Raji (cell line): ENCODE data around the gene RHCG.

Experiments
- POLR2A ChIP-seq: IDR thresholded peaks from 2 replicates; pipeline ENCODE4 v1.6.1; 2011; ENCODE audit warnings: low read depth, low read length, control low read depth; ENCODE audit not compliant: insufficient read depth

Gene RHCG

DNA sequence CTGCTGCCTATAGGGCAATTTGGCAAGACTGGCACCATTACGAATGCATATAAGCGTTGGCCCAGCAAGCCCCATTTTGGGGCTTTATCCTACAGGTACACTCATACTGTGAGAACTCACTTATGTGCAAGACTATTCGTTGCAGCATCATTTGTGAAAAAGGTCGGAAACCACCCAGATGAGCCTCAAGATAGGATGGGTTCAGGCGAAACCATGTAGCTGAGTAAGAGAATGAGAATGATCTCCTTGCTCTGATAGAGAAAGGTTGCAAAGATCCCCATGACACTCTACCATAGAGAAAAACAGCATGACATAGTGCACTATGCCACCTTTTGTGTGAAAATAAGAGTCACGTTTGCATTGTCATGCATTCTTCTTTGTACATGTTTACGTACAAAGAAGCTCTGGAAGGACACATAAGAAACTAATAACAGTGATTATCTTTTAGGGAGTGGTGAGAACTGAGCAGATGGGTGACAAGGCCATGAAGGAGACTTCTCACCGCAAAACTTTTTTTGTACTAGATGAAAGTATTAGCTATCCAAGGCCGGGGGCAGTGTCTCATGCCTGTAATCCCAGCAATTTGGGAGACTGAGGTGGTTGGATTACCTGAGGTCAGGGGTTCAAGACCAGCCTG lies 50.0 kb downstream of the RHCG start:
- TF ChIP-seq POLR2A, result no peak

DNA sequence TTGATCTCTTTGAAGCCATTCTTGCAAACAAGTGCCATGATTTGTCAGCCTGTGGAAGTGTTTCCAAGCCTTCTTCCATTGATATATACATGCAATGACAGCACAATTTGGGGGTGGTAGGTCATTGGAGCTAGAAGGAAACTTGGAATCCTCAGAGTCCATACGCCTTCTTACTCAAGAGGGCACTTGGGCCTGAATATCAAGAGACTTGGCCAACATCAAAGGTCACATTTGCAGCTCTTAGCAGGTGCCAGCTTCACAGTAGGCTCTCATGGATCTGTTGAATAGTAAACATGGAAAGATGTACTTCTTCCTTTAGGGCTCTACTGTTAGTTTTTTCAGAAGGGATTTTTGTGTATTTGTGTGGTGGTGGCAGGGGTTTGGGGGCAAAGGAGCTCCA lies 50.9 kb downstream of the RHCG start:
- no peak for TF ChIP-seq POLR2A

DNA sequence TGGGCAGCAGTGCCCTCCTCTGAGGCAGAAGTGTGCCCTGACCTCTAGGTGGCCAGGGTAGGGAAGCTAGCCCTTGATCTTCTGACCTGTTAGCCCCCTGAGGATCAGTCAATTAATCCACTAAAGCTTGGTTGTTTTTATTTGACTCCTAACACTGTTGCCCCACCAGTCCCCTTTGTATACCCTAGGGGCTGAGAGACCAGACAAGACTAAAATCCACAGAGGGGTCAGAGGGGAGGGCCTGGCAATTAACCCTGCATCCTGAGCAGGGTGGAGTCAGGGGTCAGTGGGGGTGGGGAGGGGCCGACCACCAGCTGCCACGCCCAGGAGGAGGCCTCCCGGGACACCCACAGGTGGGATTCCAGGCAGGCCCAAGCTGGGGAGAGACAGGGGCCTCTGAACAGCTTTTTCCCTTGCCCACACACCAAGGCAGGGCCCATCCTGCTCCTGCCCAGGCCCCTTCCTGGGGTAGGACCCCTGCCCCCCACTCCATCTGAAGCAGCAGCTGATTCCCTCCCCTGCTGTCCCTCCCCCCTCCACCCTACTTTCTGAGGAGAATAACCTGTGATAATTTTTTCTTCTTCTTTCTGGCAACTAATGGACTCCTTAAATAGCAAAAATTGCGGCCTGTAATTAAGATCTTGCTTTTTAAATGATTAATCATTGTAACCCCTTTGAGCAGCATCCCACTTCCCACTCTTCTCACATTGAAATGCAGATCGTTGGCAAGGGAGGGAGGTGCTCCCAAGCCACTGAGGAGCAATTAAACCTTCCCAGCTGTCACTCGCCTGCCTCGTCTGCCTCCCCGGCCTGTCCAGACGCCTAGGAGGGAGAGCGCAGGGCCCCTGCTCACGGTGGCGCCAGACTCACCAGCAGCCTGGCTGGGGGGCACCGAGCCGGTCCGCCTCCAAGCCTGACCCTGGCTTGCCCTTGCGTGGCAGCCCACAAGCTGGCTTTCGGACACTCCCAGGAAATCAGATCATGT lies 51.9 kb downstream of the RHCG start:
- TF ChIP-seq POLR2A, result no peak

DNA sequence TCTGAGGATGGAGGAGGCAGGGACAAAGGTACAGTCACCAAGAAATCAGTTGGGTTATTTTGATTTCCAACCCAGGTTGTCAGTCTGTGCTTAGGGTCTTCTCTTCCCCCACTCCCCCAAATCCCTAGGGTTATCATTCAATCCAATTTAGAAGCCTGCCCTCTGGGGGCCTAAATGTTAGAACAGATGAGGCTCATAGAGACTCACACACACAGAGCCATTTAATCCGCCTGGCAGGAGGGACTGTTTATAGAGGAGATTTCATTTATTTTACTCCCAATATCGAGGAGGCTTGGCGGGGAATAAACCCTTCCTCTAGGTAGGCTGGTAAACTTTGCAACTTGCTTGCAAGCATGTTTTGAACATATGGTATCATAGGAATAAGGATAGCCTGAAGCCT lies 52.8 kb downstream of the RHCG start:
- no peak for TF ChIP-seq POLR2A

DNA sequence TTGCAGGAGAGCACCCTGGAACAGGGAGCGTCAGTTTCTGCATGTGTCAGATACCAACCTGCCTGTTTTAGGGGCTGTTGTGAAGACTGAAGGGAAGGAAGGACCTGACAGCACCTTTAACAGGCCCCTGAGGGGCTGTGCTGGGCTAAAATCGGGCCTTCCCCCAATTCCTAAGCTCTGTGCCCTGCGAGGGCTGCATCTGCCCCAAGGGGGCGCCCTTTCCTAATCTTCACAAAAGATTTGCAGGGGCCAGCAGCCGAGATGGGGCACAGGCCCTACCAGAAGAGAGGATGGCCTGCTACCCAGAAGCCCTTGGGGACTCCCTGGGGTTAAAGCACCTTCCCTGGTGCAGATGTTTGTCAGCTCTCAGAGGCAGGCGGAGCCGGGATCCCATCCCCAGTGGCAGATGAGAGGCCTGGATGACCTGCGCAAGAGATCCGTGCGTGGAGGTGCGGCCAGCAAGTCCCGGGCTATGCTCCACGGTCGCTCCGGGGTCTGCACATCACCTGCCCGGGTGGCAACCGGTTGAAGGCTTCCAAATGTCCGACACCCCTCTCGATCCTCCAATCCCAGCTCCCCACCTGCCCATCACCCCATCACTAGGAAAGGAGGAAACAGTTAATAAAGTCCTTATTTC lies 53.6 kb downstream of the RHCG start:
- TF ChIP-seq POLR2A, result no peak

DNA sequence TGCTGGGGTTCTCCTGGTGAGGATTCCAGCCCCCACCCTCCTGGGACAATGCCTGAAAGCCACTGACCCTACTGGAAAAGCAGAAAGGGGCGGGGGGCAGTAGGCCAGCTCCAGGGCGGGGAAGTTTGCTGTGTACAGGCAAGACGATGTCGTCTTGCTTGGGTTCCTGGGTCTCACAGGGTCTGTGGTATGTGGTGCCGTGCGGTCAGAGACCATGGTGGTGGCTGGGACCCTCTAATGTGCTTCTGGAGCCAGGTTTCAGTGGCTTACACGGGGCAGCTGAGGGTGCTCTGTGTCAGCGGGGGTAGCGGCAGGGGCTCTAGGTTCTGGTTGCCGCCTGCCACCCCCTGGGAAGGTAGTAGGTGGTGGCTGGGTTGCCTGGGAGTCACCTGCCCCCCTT lies 54.2 kb downstream of the RHCG start:
- TF ChIP-seq POLR2A, result no peak

DNA sequence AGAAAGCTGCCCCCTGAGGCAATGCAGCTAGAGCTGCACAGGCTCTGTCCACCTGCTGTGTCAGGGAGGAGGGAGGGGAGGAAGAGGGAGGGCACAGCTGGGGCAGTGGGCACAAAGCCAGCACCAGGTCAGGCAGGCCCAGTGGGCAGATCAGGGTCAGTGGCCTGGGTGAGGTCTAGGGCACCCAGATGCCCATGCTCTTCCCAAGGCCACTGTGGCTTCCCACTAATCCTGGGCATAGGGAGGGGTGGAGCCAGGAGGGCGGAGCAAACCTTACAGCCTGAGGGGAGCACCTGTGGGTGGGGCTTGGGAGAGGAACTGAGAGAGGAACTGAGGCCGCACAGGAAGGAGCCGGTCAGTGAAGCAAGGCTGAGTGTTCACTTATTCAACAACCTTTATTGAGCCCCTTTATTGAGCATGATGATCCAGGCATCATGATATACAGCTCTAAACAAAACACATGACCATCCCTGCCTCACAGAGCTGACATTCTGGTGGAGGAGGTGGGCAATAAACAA lies 55.0 kb downstream of the RHCG start:
- TF ChIP-seq POLR2A, result no peak

DNA sequence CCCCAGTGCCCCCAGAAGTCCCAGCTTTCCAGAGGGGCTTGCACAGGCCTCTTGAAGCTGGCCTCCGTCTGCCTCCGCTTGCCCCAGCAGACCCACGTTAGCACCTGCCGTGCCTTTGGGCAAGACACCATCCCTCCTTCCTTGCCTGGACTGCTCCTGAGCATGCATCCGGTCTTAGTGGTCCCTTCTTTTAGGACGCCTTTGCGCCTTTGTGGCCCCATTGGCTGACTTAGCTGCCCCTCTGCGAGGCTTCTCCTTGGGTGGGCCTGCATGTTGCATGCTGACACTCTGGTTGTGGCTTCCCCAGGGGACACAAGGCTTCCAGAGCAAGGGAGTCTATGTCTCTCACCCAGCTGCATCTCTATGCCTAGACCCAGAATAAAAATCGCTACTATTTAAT lies 56.6 kb downstream of the RHCG start:
- TF ChIP-seq POLR2A, result no peak

DNA sequence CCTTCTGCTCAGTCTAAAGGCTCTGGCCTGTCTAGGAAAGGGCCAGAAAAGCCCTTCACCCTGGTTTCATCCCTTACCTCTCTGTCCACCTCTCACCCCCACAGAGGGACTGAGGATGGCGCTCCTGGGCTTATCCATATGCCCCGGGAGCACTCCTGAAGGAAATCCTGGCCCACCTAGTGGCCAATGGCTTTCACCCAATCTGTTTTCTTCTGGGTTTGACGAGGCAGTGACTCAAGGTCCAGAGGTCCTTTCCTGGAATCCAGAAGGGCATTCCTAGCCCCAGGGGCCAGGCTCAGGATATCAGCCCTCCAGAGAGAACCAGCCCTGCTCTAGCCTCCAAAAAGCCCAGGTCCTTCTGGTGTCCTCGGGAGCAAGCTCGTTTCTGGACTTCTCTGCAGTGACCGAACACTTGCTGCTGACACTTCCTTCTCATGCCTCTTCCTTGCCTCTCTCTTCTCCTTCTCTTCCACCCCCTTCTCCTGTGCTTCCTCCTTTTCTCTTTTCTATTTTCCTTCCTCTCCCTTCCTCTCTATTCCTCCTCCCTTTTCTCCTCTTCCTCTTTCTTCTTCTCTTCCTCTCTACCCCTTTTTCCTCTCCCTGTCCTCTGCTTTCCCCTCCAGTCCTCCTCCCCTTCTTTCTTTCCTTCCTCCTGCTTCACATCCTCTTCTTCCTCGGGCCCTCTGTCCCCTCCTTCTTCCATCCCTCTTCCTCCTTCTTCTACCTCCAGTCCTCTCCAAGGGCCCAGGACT lies 59.6 kb downstream of the RHCG start:
- TF ChIP-seq POLR2A, result no peak

DNA sequence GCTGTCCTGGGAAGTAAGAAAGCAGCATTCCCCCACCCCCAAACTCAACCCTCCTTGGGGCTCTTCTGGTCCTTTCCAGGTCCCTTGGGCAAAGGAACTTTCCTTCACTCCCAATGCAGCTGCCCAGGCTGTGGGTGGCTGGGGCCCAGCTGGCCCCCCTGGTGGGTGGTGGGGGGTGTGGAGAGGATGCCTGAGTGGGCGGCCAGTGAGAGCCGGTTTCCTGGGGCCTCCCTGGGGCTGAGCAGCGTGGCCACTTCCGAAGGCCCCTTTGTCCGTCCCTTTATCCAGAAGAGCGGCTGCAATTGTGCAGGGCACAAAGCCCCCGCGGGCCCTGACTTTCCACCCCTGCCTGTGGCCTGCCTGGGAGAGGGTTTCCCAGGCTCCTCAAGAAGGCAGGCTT lies 61.0 kb downstream of the RHCG start:
- TF ChIP-seq POLR2A, result no peak

DNA sequence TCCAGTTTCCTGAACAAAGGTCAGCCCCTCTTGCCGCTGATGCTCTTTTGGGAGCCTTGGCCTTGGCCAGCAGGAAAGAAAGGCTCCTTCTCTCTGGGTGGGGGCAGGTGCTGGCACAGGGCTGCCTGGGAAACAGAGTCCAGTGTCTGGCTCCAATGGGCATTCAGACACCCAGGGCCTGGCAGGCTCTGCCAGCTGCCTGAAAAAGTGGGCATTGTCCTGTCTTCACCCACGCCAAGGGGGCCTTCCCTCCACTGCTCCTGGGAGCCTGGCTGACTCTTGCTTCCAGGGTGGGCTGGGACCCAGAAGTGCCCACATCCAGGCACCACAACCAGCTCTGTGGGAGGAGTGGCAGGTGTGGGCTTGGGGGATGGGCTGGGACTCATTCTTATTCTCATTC lies 62.7 kb downstream of the RHCG start:
- no peak for TF ChIP-seq POLR2A

DNA sequence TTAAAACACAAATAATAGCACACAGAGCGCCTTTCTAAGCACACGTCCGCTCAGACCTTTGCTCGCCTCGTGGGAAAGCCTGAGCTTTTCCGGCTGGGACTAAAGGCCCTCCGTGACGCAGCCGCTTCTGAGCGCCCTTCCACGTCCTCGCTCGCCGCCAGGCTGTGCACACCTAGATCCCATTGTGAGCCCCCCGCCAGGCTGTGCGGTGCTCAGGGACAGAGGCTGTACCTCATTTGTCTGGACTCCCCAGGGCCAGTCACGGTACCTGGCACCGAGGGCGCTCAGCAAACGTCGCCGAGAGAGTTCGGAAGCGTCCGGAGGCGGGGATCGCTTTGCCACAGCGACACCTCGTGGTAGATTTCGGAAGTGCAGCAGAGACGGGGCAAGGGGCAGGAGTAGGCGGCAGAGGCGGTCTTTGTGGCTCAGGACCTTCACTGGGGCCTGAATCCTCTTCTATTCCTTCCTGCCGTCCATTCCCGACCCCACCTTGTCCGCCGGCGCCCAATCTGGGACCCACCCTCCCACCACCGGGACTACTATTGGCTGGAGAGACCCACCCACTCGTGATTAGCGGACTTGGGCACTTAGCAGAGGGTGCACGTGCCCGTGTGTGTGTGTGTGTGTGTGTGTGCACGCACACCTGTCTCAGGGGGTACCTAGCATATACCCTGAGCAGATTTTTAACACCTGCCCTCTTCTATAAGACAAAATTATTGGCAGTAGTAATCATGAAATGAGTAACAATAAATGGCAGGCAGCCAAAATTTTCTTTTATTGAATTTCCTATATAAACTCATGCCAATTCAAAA lies 65.6 kb downstream of the RHCG start:
- TF ChIP-seq POLR2A, result no peak

DNA sequence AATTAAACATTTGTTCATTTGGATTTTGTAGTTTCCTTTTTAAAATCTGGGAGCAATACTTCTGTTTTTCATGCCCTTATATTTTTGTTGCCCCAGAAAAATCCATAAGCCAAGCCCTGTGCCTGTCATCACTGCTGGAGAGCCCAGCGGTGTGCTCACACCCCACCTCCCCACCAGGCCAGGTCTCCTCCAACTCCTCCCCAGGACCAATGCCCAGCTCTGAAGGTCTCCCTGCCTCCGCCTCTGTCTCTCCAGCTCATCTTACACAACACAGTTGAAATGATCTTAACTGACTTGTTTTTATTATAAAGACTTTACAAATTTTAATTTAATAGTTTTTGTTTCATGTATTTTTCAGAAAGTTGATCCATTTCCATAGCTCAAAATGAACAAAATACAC lies 66.4 kb downstream of the RHCG start:
- TF ChIP-seq POLR2A, result no peak

DNA sequence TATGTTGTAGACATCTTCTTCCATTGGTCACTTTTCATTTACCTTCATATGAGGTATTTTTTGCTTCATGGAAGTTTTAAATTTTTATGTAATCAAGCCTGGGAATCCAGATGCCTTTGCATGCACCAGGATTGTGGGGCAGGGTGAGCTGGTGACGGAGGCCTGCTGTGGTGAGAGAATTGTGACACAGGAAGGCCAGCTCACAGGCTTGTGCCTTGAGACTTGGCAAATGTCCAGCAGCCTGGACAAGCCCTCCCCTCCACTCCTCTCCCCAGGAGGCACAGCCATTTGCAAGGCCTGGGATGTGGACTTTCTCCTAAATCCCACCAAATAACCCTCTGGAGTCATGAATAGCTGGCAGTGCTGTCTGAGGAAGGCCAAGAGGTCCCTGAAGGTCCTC lies 67.4 kb downstream of the RHCG start:
- TF ChIP-seq POLR2A, result no peak
